CD14-positive monocyte (primary cell): ENCODE measurements around the gene SFXN4. TPM values are rescaled to one million over a fixed set of nuclear protein-coding genes. Genes with fewer than 3 reads are reported as not detected.
A peak's percentile ranks its signal among the peaks of the same experiment; 100 is the strongest.

Experiments used
- DNase-seq, 3 donors: peaks; one replicate each; pipeline ENCODE4 v3.0.0-alpha.2; 2011 to 2022
- H2AFZ ChIP-seq: 2 replicates; pipeline ENCODE4 v1.6.0; 2012; ENCODE audit warnings: mild to moderate bottlenecking, low read depth, low read length, inconsistent platforms; ENCODE audit not compliant: insufficient read depth, poor library complexity, severe bottlenecking
- H3K27ac ChIP-seq, 2 donors: 1 replicate in 1 of 2; 2 replicates in 1 of 2; pipeline ENCODE4 v1.5.1; 2012 to 2013; ENCODE audit warnings: low read length in 2 of 2, control low read depth in 1 of 2, inconsistent platforms in 1 of 2, low read depth in 1 of 2, mild to moderate bottlenecking in 1 of 2
- H3K27me3 ChIP-seq, 2 donors: one replicate each; pipeline versions ENCODE4 v1.6.0 to v1.6.1; 2011 to 2013; ENCODE audit warnings: low read length in 2 of 2; ENCODE audit not compliant: control insufficient read depth in 2 of 2, insufficient read depth in 2 of 2
- H3K36me3 ChIP-seq, 2 donors: replicated peaks in 1 of 2; 1 replicate in 1 of 2; 2 replicates in 1 of 2; pipeline versions ENCODE4 v1.5.1 to v1.6.1; 2012 to 2013; ENCODE audit warnings: low read length in 2 of 2, control low read depth in 1 of 2, inconsistent platforms in 1 of 2, mild to moderate bottlenecking in 1 of 2; ENCODE audit not compliant: insufficient read depth in 2 of 2, control insufficient read depth in 1 of 2
- H3K4me1 ChIP-seq, 2 donors: 1 replicate in 1 of 2; 2 replicates in 1 of 2; pipeline versions ENCODE4 v1.5.1 to v1.6.1; 2012 to 2013; ENCODE audit warnings: low read length in 2 of 2, control low read depth in 1 of 2, inconsistent platforms in 1 of 2, mild to moderate bottlenecking in 1 of 2, moderate library complexity in 1 of 2; ENCODE audit not compliant: insufficient read depth in 2 of 2, control insufficient read depth in 1 of 2
- H3K4me2 ChIP-seq: replicated peaks from 2 replicates; pipeline ENCODE3; 2012; ENCODE audit warnings: low read length, moderate library complexity, mild to moderate bottlenecking; ENCODE audit not compliant: poor library complexity, severe bottlenecking; ENCODE audit errors: extremely low read depth
- H3K4me3 ChIP-seq, 3 experiments: fragments of 200-600 bp in 1 of 3; sonication (generic) in 1 of 3; replicated peaks in 1 of 3; 1 replicate in 2 of 3; 2 replicates in 1 of 3; pipeline ENCODE4 v1.5.1; 2011 to 2013; ENCODE audit warnings: low read length in 3 of 3, mild to moderate bottlenecking in 3 of 3, control low read depth in 2 of 3, low read depth in 2 of 3, inconsistent platforms in 1 of 3, moderate library complexity in 1 of 3
- H3K79me2 ChIP-seq: 2 replicates; pipeline ENCODE4 v1.6.0; 2012; ENCODE audit warnings: mild to moderate bottlenecking, control low read depth, inconsistent platforms, low read length, moderate library complexity; ENCODE audit not compliant: insufficient read depth
- H3K9ac ChIP-seq: 2 replicates; pipeline ENCODE4 v1.6.0; 2017; ENCODE audit warnings: low read length, mild to moderate bottlenecking; ENCODE audit not compliant: insufficient read depth, poor library complexity, severe bottlenecking
- H3K9me3 ChIP-seq, 2 donors: replicated peaks in 1 of 2; 1 replicate in 1 of 2; 2 replicates in 1 of 2; pipeline versions ENCODE4 v1.5.1 to v1.6.1; 2012 to 2013; ENCODE audit warnings: low read length in 2 of 2, control low read depth in 1 of 2; ENCODE audit not compliant: control insufficient read depth in 1 of 2, insufficient read depth in 1 of 2
- H4K20me1 ChIP-seq: 2 replicates; pipeline ENCODE4 v1.6.0; 2012; ENCODE audit warnings: mild to moderate bottlenecking, low read length, control low read depth, moderate library complexity; ENCODE audit not compliant: insufficient read depth
- H3K27ac Mint-ChIP-seq, 7 donors: one replicate each; pipeline ENCODE4 v1.8.0; 2020; ENCODE audit warnings: mild to moderate bottlenecking in 7 of 7, mixed read lengths in 7 of 7, moderate library complexity in 6 of 7, inconsistent platforms in 2 of 7
- H3K27me3 Mint-ChIP-seq, 3 donors: one replicate each; pipeline ENCODE4 v1.8.0; 2021 to 2022; ENCODE audit warnings: low read depth in 3 of 3, mild to moderate bottlenecking in 3 of 3, mixed read lengths in 3 of 3, moderate library complexity in 3 of 3, inconsistent platforms in 1 of 3
- H3K36me3 Mint-ChIP-seq, 2 donors: one replicate each; pipeline ENCODE4 v1.8.0; 2020; ENCODE audit warnings: mixed read lengths in 2 of 2, inconsistent platforms in 1 of 2, mild to moderate bottlenecking in 1 of 2
- H3K4me1 Mint-ChIP-seq: one replicate; pipeline ENCODE4 v1.8.0; 2020; ENCODE audit warnings: mild to moderate bottlenecking, mixed read lengths
- H3K4me3 Mint-ChIP-seq, 2 donors: one replicate each; pipeline ENCODE4 v1.8.0; 2020; ENCODE audit warnings: mild to moderate bottlenecking in 2 of 2, mixed read lengths in 2 of 2, moderate library complexity in 1 of 2
- H3K9me3 Mint-ChIP-seq, 7 donors: one replicate each; pipeline ENCODE4 v1.8.0; 2020 to 2022; ENCODE audit warnings: mixed read lengths in 7 of 7, mild to moderate bottlenecking in 6 of 7, moderate library complexity in 6 of 7, inconsistent platforms in 2 of 7
- CTCF ChIP-seq: fragments of 200-600 bp; IDR thresholded peaks from one replicate; pipeline ENCODE4 v1.8.0; 2022; ENCODE audit warnings: antibody characterized with exemption, mild to moderate bottlenecking
- WGBS: methylation state at CpG from one replicate; pipeline ENCODE4 v1.1.5; 2013; ENCODE audit warnings: missing lambda C conversion rate; ENCODE audit not compliant: insufficient coverage; 5-methylcytosine and 5-hydroxymethylcytosine counted together
- intact Hi-C, 2 donors: fragments of 100-400 bp; cut with micrococcal nuclease; formaldehyde crosslinking; loops; one replicate each; pipeline versions ENCODE4 v1.15.0 to v1.15.1; 2023
- polyA plus RNA-seq, 3 donors: library from polyadenylated mRNA; depleted of rRNA in 1 of 3; unstranded in 2 of 3; stranded (reverse) in 1 of 3; fragments of 300-500 nt in 2 of 3; fragments of >200 nt in 1 of 3; fragmentation: Illumina TruSeq in 2 of 3; gene quantifications; 1 replicate in 2 of 3; 2 replicates in 1 of 3; pipeline ENCODE4 v1.2.3, GENCODE V29; 2012 to 2021

Gene SFXN4
- polyA plus RNA-seq, 3 donors = 8.3 to 20.4 (median 18.3) TPM

- Histone ChIP-seq H2AFZ (peak overlapping the region; percentile 86), H3K9ac (peak overlapping the region; percentile 85), H3K4me1 (peaks cover 30 to 32% of the 10 kb centered on the region in 2 donors), H3K27ac (peak overlapping the region; percentile 74 to 87), H3K79me2 (peaks cover 51% of the 10 kb centered on the region), H3K36me3 (peaks cover 17 to 38% of the 10 kb centered on the region in 2 donors), H3K27me3 (no peaks in the 10 kb centered on the region), H3K4me2 (peak overlapping the region; percentile 90), H4K20me1 (peaks cover 28% of the 10 kb centered on the region), H3K9me3 (no peaks in the 10 kb centered on the region), H3K4me3 (peak overlapping the region; percentile 81 to 88 (median 87))
- DNase-seq = peak in 2 of 3 donors; percentile 24 to 25
- TF ChIP-seq CTCF = no peak
- peak overlapping the region; percentile 87 to 95 for H3K4me3 Mint-ChIP-seq
- WGBS = 3% methylated on average over 10 of the region's 21 CpGs
- intact Hi-C loops = loop anchor here in 1 of 2 donors (5.0 kb wide), 1 partner anchor 96 kb away; the partner anchor contains the start of gene EIF3A
- H3K27ac Mint-ChIP-seq = peak overlapping the region; percentile 76 to 98 (median 96)
- H3K4me1 Mint-ChIP-seq = peaks cover 33% of the 10 kb centered on the region
- H3K9me3 Mint-ChIP-seq = peaks cover 0 to 2% (median under 1%) of the 10 kb centered on the region in 7 donors
- no peaks in the 10 kb centered on the region for H3K27me3 Mint-ChIP-seq
- peaks cover 20 to 30% of the 10 kb centered on the region in 2 donors for H3K36me3 Mint-ChIP-seq
These were observed 12.3 kb upstream of the SFXN4 start for GRCh38 chr10:119177708-119178371.

- Histone ChIP-seq H3K4me3 (no peak overlapping the region), H3K9me3 (no peaks in the 10 kb centered on the region), H3K27me3 (no peaks in the 10 kb centered on the region), H2AFZ (no peak overlapping the region), H4K20me1 (peaks cover 28% of the 10 kb centered on the region), H3K27ac (peak overlapping the region; percentile 32 to 50), H3K4me1 (peaks cover 30 to 32% of the 10 kb centered on the region in 2 donors), H3K79me2 (peaks cover 51% of the 10 kb centered on the region), H3K36me3 (peaks cover 32 to 54% of the 10 kb centered on the region in 2 donors), H3K9ac (no peak overlapping the region), H3K4me2 (no peak overlapping the region)
- H3K27me3 Mint-ChIP-seq = no peaks in the 10 kb centered on the region
- no peak for TF ChIP-seq CTCF
- intact Hi-C loops = loop anchor here in 1 of 2 donors (5.0 kb wide), 1 partner anchor 94 kb away; the partner anchor contains the start of gene EIF3A
- no CpG with 5 or more reads among the region's 6 CpGs for WGBS
- DNase-seq = no peak
- no peak overlapping the region for H3K4me3 Mint-ChIP-seq
- peaks cover 33% of the 10 kb centered on the region for H3K4me1 Mint-ChIP-seq
- peak overlapping the region in 5 of 7 donors; percentile 48 to 80 (median 75) for H3K27ac Mint-ChIP-seq
- H3K36me3 Mint-ChIP-seq = peaks cover 34 to 47% of the 10 kb centered on the region in 2 donors
- no peaks in the 10 kb centered on the region for H3K9me3 Mint-ChIP-seq
These were observed 10.7 kb upstream of the SFXN4 start for GRCh38 chr10:119176166-119176565.
